Activated T-cell treated with anti-CD3 and anti-CD28 coated beads for 48 hours (primary cell): ENCODE data around the gene NAT9.
A peak's percentile ranks its signal among the peaks of the same experiment; 100 is the strongest.

Experiments
- DNase-seq: peaks from one replicate; pipeline ENCODE4 v3.0.0-alpha.2; 2020; ENCODE audit warnings: low read depth

Gene NAT9

GRCh38 chr17:74761419-74761818 is 14.7 kb downstream of the NAT9 start:
- no peak for DNase-seq

DNA sequence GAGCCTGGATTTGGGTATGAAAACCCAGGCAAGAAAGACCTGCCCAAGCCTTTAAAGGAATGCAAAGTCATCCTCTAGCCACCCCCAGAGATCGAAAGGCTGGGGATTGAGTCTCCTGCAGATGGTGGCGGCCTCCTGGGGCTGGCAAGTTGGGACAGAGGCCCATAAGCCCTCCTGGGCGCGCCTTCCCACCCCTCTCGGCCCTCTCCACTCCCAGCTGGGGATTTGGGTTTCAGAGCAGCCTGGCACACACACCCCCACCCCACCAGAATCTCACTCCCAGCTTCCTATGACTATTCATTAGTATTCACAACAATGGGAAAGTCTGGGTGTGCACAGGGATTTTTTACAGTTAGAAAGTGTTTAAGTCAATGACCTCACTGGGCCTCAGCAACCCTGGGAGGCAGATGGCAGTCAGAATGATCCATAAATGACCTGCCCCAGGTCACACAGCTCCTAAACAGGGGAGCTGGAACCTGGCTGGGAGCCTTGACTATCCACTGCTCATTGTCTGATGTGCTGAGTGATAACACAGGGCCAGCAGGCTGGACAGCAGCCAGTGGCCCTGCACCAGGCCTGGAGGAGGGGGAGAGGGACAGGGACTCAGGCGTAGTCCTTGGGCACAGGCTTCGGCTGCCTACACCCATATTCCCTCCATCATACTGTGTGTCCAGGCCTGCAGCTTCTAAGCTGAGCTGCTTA is 15.6 kb downstream of the NAT9 start:
- no peak for DNase-seq

GRCh38 chr17:74759941-74760340 is 16.2 kb downstream of the NAT9 start:
- no peak for DNase-seq

DNA sequence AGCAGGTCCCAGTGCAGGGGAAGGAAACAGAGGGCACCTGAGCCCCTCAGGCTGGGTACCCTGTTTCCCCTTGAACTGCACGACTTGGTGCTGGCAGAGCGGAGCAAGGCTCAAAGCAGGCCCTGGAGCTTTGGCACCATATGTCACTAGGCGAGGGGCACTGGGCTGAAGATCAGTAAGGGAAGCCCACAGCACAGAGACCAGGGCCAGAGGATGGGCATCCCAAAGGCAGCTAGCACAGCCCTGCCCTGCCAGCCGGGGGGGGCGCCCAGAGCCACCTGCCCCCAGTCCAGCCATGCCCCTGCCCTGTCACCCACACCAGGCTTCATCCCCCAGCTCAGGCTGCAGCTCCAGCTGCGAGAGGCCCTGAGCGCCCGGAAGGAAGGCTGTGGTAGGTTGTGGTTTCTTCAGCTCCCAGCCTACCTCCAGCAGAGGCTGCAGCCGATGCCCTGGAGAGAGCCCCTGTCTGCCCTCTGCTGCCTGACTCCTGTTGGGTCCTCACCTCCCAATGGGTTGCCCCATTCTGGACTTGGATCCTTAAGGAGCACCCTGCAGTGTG is 16.8 kb downstream of the NAT9 start:
- DNase-seq = no peak

DNA sequence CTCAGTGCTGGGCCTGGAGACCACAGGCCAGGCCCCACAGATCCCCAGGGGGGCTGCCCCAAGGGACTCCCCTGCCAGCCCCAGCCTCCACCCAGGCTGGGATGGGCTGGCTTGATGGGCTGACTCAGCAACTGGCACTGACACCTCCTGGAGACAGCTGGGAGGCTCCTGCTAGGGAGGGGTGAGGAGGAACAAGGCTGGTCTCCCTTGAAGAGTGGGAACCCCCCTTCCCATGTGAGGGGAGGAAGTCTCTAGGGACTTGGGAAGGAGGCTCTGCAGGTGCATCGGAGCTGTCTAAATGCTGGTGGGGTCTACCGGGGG is 17.3 kb downstream of the NAT9 start:
- DNase-seq = no peak

DNA sequence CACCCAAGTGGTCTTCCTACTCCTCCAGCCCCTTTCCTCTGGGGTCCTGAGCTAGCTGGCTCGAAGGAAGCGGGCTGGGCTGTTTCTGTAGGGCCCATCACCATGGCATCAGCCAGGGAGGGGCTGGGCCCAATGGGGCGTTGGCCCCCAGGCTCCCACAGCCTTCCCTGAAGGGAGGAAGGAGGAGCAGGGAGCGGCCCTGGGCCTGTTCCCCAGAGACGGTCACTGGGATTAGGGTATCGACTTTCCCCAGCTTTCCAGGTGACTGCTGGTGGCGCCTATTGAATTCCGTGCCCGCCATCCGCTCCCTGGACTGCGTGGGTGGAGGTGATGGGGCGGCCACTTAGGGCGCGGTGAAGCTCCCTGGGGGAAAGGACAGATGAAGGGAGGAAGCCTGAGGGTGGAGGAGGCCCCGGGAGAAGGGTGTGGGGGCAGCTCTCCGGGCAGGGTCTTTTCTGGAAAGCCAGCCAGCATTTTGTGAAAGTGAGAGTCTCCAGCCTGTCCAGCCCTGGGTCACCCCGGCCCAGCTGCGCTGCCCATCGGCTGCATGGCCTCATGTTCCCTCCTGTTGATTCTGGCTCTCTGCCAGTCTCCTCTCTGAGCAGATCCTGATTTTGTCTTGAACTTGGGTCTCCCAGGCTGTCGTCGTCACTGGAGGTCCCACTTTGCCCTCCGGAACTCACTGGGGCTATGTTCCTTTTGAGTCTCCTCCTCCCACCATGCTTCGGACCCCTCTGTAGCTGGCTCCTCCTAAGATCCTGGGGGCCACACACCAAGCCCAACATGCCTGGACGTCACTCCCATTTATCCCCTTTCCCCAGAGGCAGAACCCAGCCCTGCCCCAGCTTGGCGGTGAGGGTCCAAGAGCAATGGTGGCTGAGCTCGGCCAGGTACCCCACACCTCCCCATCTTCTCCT is 18.0 kb downstream of the NAT9 start:
- DNase-seq = no peak

DNA sequence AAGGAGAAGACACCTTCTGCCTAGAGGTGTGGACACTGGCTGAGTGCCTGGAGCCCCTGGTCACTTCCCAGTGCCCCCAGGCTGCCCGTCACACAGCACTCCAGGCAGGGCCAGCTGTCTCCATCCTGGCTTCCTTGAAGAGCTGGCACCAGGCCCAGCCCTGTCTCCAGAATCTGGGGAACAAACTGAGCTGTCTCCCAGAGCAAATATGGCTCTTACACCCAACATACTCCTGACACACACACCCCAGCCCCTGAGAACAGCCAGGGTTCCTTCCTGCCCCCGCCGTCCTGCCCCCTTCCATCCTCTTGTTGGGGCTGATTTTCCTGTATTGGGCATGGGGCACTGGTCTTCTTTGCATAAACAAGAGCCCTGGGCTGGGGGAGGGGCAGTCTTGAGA is 18.6 kb downstream of the NAT9 start:
- no peak for DNase-seq

DNA sequence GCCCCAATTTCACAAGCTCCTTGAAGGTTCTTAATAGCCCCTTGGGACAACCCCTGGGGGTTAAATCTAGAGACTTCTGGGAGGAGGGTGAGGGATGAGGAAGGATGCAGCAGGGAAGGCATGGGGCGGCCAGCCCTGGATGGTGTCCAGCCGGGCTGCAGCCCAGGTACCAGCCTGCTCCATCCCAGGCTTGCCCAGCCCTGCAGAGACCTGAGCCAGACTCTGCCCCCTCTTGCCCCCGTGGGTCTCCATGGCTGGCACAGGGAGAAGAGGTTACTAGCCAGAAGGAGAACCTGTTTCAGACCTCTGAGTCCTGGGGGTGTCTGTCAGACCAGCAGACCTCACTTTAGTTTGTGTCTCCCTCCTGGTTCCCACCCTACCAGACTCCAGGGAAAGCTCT is 19.3 kb downstream of the NAT9 start:
- no peak for DNase-seq

DNA sequence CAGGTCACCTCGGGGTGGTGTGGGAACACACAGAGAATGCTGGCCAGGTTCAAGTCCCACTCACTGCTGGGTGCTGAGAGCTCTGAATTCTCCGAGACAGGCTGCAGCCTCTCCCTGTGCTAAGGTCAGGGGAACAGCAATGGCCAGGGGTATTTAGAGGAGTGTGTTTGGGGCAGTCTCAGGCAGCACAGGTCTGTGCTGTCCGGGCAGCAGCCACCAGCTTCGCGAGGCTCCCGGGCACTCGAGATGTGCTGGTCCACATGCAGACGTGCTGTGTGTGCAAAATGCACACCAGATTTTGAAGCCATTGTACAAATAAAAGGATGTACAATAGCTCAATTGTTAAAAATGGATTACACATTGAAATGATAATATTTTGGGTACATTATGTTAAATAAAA is 20.6 kb downstream of the NAT9 start:
- DNase-seq = no peak

DNA sequence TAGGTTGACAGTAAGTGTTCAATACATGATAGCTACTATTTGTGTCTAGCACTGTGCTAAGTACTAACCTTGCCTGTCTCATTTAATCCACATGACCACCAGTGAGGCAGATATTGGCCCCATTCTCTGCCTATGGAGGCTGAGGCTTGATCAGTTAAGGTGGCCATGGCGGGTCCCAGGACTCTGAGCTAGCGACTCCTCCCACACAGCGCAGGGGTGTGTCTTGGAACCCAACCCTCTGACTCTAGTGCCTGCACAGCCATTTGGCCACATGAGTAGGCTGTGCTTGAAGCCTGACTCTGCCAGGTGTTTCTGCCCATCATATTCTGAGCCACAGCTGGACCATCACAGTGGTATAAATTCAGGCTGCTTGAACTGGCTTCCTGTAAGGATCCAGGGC is 21.3 kb downstream of the NAT9 start:
- DNase-seq = no peak

GRCh38 chr17:74752822-74753401 is 23.2 kb downstream of the NAT9 start:
- no peak for DNase-seq

DNA sequence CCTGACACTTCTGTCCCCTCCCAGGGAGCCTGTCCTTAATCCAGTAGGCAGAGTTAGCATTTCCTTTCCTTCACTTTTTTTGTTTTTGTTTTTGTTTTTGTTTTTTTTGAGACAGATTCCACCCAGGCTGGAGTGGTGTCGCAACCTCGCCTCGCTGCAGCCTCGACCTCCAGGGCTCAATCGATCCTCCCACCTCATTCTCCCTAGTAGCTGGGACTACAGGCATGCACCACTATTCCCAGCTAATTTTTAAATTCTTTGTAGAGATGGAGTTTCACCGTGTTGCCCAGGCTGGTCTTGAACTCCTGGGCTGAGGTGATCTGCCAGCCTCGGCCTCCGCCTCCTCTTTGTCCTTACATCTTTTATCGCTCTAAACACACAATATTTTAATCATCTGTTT is 23.7 kb downstream of the NAT9 start:
- DNase-seq = no peak

- DNase-seq = no peak
Observed at GRCh38 chr17:74750327-74751069, 25.6 kb downstream of the NAT9 start.

GRCh38 chr17:74750039-74750326 is 26.2 kb downstream of the NAT9 start:
- DNase-seq = no peak

GRCh38 chr17:74749279-74750038 is 26.7 kb downstream of the NAT9 start:
- DNase-seq = no peak

DNA sequence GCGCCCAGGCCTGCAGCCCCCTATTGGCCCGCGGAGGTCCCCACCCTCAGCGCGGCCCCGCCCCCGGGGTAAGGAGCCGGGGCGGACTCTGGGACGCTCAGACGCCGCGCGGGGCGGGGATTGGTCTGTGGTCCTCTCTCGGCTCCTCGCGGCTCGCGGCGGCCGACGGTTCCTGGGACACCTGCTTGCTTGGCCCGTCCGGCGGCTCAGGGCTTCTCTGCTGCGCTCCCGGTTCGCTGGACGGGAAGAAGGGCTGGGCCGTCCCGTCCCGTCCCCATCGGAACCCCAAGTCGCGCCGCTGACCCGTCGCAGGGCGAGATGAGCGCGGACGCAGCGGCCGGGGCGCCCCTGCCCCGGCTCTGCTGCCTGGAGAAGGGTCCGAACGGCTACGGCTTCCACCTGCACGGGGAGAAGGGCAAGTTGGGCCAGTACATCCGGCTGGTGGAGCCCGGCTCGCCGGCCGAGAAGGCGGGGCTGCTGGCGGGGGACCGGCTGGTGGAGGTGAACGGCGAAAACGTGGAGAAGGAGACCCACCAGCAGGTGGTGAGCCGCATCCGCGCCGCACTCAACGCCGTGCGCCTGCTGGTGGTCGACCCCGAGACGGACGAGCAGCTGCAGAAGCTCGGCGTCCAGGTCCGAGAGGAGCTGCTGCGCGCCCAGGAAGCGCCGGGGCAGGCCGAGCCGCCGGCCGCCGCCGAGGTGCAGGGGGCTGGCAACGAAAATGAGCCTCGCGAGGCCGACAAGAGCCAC is 27.4 kb downstream of the NAT9 start, which contains the start of gene NHERF1:
TSS of gene NHERF1 (plus strand) at position 100 of the 750 bp plus-strand sequence. CDS start at position 319, 219 bp downstream.
- DNase-seq = peak; percentile 98

DNA sequence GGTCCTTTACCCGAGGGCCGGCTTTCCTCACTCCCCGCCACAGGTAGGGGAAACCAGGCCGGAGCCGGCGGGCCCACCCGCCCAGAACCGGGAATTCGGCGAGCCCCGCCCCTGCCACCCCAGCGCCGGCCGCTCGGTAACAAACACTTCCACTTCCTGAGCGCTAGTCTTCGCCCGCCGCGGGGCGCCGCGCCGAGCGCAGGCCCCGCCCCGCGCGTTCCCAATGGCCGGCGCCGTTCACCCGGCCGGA is 27.9 kb downstream of the NAT9 start:
- no peak for DNase-seq

GRCh38 chr17:74746922-74747321 is 29.2 kb downstream of the NAT9 start:
- no peak for DNase-seq

DNA sequence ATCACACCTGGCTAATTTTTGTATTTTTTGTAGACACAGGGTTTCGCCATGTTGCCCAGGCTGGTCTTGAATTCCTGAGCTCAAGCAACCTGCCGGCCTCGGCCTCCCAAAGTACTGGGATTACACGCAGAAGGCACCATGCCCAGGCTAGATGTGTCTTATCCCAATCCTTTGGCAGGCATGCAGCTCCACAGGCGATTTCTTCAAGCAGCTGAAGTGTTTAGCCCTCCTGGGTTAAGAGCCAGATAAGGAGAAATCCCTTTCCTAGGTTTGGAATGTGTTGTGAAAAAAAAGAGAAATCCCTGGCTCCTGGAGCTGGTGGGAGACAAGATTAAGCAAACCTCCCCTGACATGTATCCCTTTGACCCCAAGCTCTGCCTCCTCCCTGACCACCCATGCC is 29.8 kb downstream of the NAT9 start:
- DNase-seq = no peak

- DNase-seq = no peak
Observed at GRCh38 chr17:74745548-74746177, 30.5 kb downstream of the NAT9 start.
